ENCODE data around the gene CCDC51. TPM values are rescaled to one million over a fixed set of nuclear protein-coding genes. Genes with fewer than 3 reads are reported as not detected.

CCDC51 gene
- total RNA-seq, 4 donors from 2014 or later = 23.4 to 33.3 (median 29.2) TPM

- Histone ChIP-seq H3K36me3 (peaks cover 0 to 93% (median 6%) of the 10 kb centered on the region in 3 donors), H3K27me3 (no peaks in the 10 kb centered on the region), H3K4me1 (peaks cover 0 to 37% (median 6%) of the 10 kb centered on the region in 4 donors), H3K27ac (no peak overlapping the region), H3K4me3 (no peak overlapping the region), H3K9me3 (no peaks in the 10 kb centered on the region)
- TF ChIP-seq CTCF (IDR thresholded peaks at IDR 0.05) (no peak), EP300 (IDR thresholded peaks at IDR 0.05) (no peak), POLR2A (IDR thresholded peaks at IDR 0.05) (no peak)
- DNase-seq (ENCODE audit: low spot score in 2 of 2) = no peak
- WGBS, 2 donors = 90 to 91% methylated on average over 17 of the region's 17 CpGs
These were observed 20.3 kb downstream of the CCDC51 start for GRCh38 chr3:48419597-48419996.

- Histone ChIP-seq H3K4me3 (no peak overlapping the region), H3K9me3 (no peaks in the 10 kb centered on the region), H3K36me3 (peaks cover 0 to 97% (median 8%) of the 10 kb centered on the region in 3 donors), H3K4me1 (peaks cover 0 to 33% (median 1%) of the 10 kb centered on the region in 4 donors), H3K27me3 (no peaks in the 10 kb centered on the region), H3K27ac (no peak overlapping the region)
- TF ChIP-seq EP300 (IDR thresholded peaks at IDR 0.05) (no peak), CTCF (IDR thresholded peaks at IDR 0.05) (no peak), POLR2A (IDR thresholded peaks at IDR 0.05) (no peak)
- WGBS, 2 donors = 82 to 87% methylated on average over 5 to 8 of the region's 9 CpGs
- no peak for DNase-seq (ENCODE audit: low spot score in 2 of 2)
These were observed 20.8 kb downstream of the CCDC51 start for GRCh38 chr3:48419149-48419548.

- peaks cover 0 to 97% (median 8%) of the 10 kb centered on the region in 3 donors for H3K36me3 ChIP-seq
- peaks cover 0 to 30% (median 0%) of the 10 kb centered on the region in 4 donors for H3K4me1 ChIP-seq
- no peaks in the 10 kb centered on the region for H3K9me3 ChIP-seq
- no peak overlapping the region for H3K27ac ChIP-seq
- TF ChIP-seq CTCF (IDR thresholded peaks at IDR 0.05) = no peak
- TF ChIP-seq POLR2A (IDR thresholded peaks at IDR 0.05) = no peak
- H3K27me3 ChIP-seq = no peaks in the 10 kb centered on the region
- H3K4me3 ChIP-seq = no peak overlapping the region
- no peak for DNase-seq (ENCODE audit: low spot score in 2 of 2)
- WGBS, 2 donors = 85 to 91% methylated on average over 8 to 9 of the region's 9 CpGs
These were observed 21.3 kb downstream of the CCDC51 start for GRCh38 chr3:48418651-48419050.

GRCh38 chr3:48418140-48418539, 21.8 kb downstream of the CCDC51 start:
- WGBS, 2 donors = 81 to 87% methylated on average over 12 to 15 of the region's 17 CpGs
- no peak for DNase-seq (ENCODE audit: low spot score in 2 of 2)
- peaks cover 0 to 97% (median 6%) of the 10 kb centered on the region in 3 donors for H3K36me3 ChIP-seq
- H3K27ac ChIP-seq = peak overlapping the region in 1 of 4 donors; percentile 51
- no peaks in the 10 kb centered on the region for H3K9me3 ChIP-seq
- H3K4me3 ChIP-seq = no peak overlapping the region
- H3K4me1 ChIP-seq = peaks cover 0 to 27% (median 0%) of the 10 kb centered on the region in 4 donors
- TF ChIP-seq CTCF (IDR thresholded peaks at IDR 0.05) = no peak
- no peaks in the 10 kb centered on the region for H3K27me3 ChIP-seq

GRCh38 chr3:48417529-48418108, 22.3 kb downstream of the CCDC51 start:
- Histone ChIP-seq H3K27me3 (no peaks in the 10 kb centered on the region), H3K4me1 (peaks cover 0 to 22% (median 0%) of the 10 kb centered on the region in 4 donors), H3K9me3 (no peaks in the 10 kb centered on the region), H3K4me3 (no peak overlapping the region), H3K27ac (peak overlapping the region in 1 of 4 donors; percentile 51), H3K36me3 (peaks cover under 1 to 97% (median 6%) of the 10 kb centered on the region in 3 donors)
- 89 to 95% methylated on average over 14 of the region's 14 CpGs for WGBS, 2 donors
- TF ChIP-seq EP300 (IDR thresholded peaks at IDR 0.05) (no peak), CTCF (IDR thresholded peaks at IDR 0.05) (no peak)
- no peak for DNase-seq (ENCODE audit: low spot score in 2 of 2)

Data from tibial nerve (tissue), 4 donors.